Tibial nerve (tissue), 4 donors: ENCODE data around the gene OR6B2. TPM values are rescaled to one million over a fixed set of nuclear protein-coding genes. Genes with fewer than 3 reads are reported as not detected.

Experiments used
- DNase-seq, 2 donors: peaks; one replicate each; pipeline ENCODE4 v3.0.0-alpha.2; 2019; ENCODE audit warnings: low spot score in 2 of 2
- H3K27ac ChIP-seq, 4 donors: fragments of 200-600 bp; sonication (generic) in 3 of 4; one replicate each; pipeline ENCODE4 v1.5.1; 2017 to 2019; ENCODE audit warnings: mild to moderate bottlenecking in 1 of 4
- H3K27me3 ChIP-seq, 2 donors: fragments of 200-600 bp; sonication (generic) in 1 of 2; one replicate each; pipeline versions ENCODE4 v1.5.1 to v1.6.0; 2017 to 2019
- H3K36me3 ChIP-seq, 3 donors: fragments of 200-600 bp; sonication (generic); one replicate each; pipeline ENCODE4 v1.5.1; 2018 to 2019
- H3K4me1 ChIP-seq, 4 donors: fragments of 200-600 bp; sonication (generic) in 3 of 4; one replicate each; pipeline ENCODE4 v1.5.1; 2017 to 2019
- H3K4me3 ChIP-seq, 4 donors: fragments of 200-600 bp; sonication (generic) in 3 of 4; one replicate each; pipeline ENCODE4 v1.5.1; 2017 to 2019; ENCODE audit warnings: mild to moderate bottlenecking in 1 of 4, moderate library complexity in 1 of 4
- H3K9me3 ChIP-seq, 4 donors: fragments of 200-600 bp; sonication (generic) in 3 of 4; one replicate each; pipeline ENCODE4 v1.5.1; 2017 to 2019
- CTCF ChIP-seq, 5 experiments: fragments of 200-600 bp in 3 of 5; fragments of 450-650 bp in 2 of 5; sonication (generic) in 3 of 5; IDR thresholded peaks; one replicate each; pipeline ENCODE4 v1.5.1; 2016 to 2019; ENCODE audit warnings: antibody characterized with exemption in 5 of 5, mild to moderate bottlenecking in 3 of 5, moderate library complexity in 2 of 5
- EP300 ChIP-seq, 2 donors: sonication (generic); formaldehyde crosslinking; IDR thresholded peaks; one replicate each; pipeline ENCODE4 v1.6.1; 2017; ENCODE audit warnings: antibody characterized with exemption in 2 of 2, mild to moderate bottlenecking in 1 of 2
- POLR2A ChIP-seq, 2 donors: fragments of 450-650 bp; IDR thresholded peaks; one replicate each; pipeline ENCODE4 v1.6.1; 2017; ENCODE audit warnings: antibody characterized with exemption in 2 of 2, mild to moderate bottlenecking in 2 of 2, moderate library complexity in 2 of 2
- WGBS, 2 donors: methylation state at CpG; one replicate each; pipeline ENCODE4 v1.1.5; 2018; 5-methylcytosine and 5-hydroxymethylcytosine counted together
- total RNA-seq, 4 donors: library from RNA; depleted of rRNA; stranded (reverse); fragments of >200 nt; gene quantifications; one replicate each; pipeline ENCODE4 v1.1.0, GENCODE V29; 2016

The OR6B2 gene
- total RNA-seq, 4 donors from 2014 or later = 2.7 to 5.7 (median 3.1) TPM

GRCh38 chr2:240056678-240057077 lies 26.4 kb upstream of the OR6B2 start:
- 78 to 82% methylated on average over 11 of the region's 11 CpGs for WGBS, 2 donors
- no peak for DNase-seq
- no peaks in the 10 kb centered on the region for H3K9me3 ChIP-seq
- H3K4me1 ChIP-seq = peaks cover 0 to 20% (median 0%) of the 10 kb centered on the region in 4 donors
- TF ChIP-seq POLR2A (IDR thresholded peaks at IDR 0.05) (no peak), EP300 (IDR thresholded peaks at IDR 0.05) (no peak), CTCF (IDR thresholded peaks at IDR 0.05) (no peak)
- H3K4me3 ChIP-seq = no peak overlapping the region
- H3K27me3 ChIP-seq = peaks cover 0 to 21% of the 10 kb centered on the region in 2 donors
- H3K27ac ChIP-seq = peak overlapping the region in 1 of 4 donors; percentile 38
- no peaks in the 10 kb centered on the region for H3K36me3 ChIP-seq

GRCh38 chr2:240055177-240055917 lies 25.1 kb upstream of the OR6B2 start:
- TF ChIP-seq EP300 (IDR thresholded peaks at IDR 0.05) (no peak), CTCF (IDR thresholded peaks at IDR 0.05) (no peak), POLR2A (IDR thresholded peaks at IDR 0.05) (no peak)
- 54 to 56% methylated on average over 13 of the region's 13 CpGs for WGBS, 2 donors

DNA sequence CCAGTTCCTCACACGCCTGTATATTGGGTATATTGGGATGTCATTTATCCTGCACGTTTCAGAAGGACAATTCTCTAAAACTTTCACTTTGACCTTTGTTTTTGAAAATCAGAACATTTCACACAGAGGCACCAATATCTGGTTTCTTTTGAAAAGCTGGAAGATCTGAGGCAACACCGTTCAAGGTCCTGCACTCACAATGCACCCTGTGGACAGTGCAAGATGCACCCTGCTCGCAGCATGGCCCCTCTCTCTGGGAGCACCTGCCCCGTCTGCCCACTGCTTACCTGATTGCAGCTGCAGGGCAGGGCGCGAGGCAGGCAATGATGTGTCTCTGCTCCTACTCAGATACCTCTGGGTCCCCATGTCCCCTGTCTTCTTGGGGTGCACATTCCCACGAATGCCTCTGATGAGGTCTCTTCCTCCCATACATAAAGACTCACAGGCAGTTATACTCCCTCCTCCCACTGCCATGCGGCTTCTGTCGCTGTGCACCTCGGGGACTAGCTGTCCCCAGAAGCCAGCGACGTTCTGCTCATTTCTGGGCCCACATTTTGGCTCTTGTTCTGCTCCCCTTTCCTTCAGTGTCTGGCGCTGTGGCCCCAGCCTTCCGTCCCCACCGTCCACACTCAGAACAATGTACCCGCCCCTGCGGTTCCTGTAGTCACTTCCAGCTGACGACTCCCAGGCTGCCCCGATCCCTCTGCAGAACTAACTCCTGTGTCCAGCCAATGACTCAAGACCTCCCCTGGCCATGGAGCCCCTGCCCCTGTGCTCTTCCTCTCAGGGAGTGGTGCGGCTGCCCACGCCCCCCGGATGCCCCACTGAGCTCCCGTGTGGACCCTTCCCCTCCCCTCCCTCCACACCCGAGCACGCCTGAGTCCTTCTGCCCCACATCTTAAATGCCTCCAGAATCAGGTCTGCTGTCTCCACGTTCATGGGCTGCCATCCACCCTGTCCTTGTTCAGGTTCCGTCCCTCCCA lies 23.2 kb upstream of the OR6B2 start, which contains the start of gene OR6B3:
Gene OR6B3, minus strand, starts transcription at position 349 of the 983 bp plus-strand sequence.
- TF ChIP-seq CTCF (IDR thresholded peaks at IDR 0.05) = no peak
- no peak for TF ChIP-seq POLR2A (IDR thresholded peaks at IDR 0.05)
- no peak for TF ChIP-seq EP300 (IDR thresholded peaks at IDR 0.05)
- DNase-seq = no peak
- Histone ChIP-seq H3K4me1 (peaks cover 0 to 28% (median 0%) of the 10 kb centered on the region in 4 donors), H3K27me3 (peaks cover 0 to 27% of the 10 kb centered on the region in 2 donors), H3K9me3 (no peaks in the 10 kb centered on the region), H3K27ac (peak within 1 kb of the TSS in 2 of 4 donors; percentile 80 to 81), H3K36me3 (no peaks in the 10 kb centered on the region), H3K4me3 (peak within 1 kb of the TSS in 1 of 4 donors; percentile 13)
- 55 to 66% methylated on average over 28 of the region's 28 CpGs for WGBS, 2 donors

More at GRCh38 chr2:240055177-240055917, 25.1 kb upstream of the OR6B2 start:
- Histone ChIP-seq H3K4me3 (no peak overlapping the region), H3K9me3 (no peaks in the 10 kb centered on the region), H3K27me3 (peaks cover 0 to 27% of the 10 kb centered on the region in 2 donors), H3K36me3 (no peaks in the 10 kb centered on the region), H3K4me1 (peaks cover 0 to 24% (median 0%) of the 10 kb centered on the region in 4 donors), H3K27ac (peak overlapping the region in 1 of 4 donors; percentile 81)
- no peak for DNase-seq

DNA sequence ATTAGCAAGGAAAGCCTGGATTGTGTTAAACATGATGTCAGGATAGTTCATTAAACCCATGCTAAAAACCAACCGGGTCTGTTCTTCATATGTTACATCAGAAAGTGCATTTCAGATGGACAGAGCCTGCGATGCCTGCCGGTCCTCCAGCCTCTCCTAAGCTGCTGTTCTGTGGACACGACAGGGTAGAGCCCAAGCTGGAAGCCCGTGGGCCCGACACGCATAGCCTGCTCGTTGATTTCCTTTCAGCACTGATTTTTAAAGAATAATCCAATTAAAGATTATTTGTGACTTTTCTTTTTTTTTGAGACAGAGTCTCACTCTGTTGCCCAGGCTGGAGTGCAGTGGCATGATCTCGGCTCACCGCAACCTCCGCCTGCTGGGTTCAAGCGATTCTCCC lies 22.3 kb upstream of the OR6B2 start:
- DNase-seq = no peak
- H3K27ac ChIP-seq = peak overlapping the region in 2 of 4 donors; percentile 80 to 81
- H3K36me3 ChIP-seq = no peaks in the 10 kb centered on the region
- peak overlapping the region in 1 of 4 donors; percentile 13 for H3K4me3 ChIP-seq
- WGBS, 2 donors = 59 to 68% methylated on average over 12 of the region's 12 CpGs
- H3K27me3 ChIP-seq = peaks cover 0 to 27% of the 10 kb centered on the region in 2 donors
- H3K4me1 ChIP-seq = peaks cover 0 to 28% (median 0%) of the 10 kb centered on the region in 4 donors
- no peaks in the 10 kb centered on the region for H3K9me3 ChIP-seq
- no peak for TF ChIP-seq POLR2A (IDR thresholded peaks at IDR 0.05)

GRCh38 chr2:240051697-240052096 lies 21.5 kb upstream of the OR6B2 start:
- Histone ChIP-seq H3K36me3 (no peaks in the 10 kb centered on the region), H3K27me3 (peaks cover 0 to 27% of the 10 kb centered on the region in 2 donors), H3K4me1 (peaks cover 0 to 28% (median 0%) of the 10 kb centered on the region in 4 donors), H3K9me3 (no peaks in the 10 kb centered on the region), H3K4me3 (peak overlapping the region in 1 of 4 donors; percentile 17), H3K27ac (peak overlapping the region; percentile 4 to 81 (median 52))
- 23 to 36% methylated on average over 4 of the region's 4 CpGs for WGBS, 2 donors
- DNase-seq = no peak
- TF ChIP-seq EP300 (IDR thresholded peaks at IDR 0.05) (no peak), POLR2A (IDR thresholded peaks at IDR 0.05) (no peak), CTCF (IDR thresholded peaks at IDR 0.05) (no peak)
